CD4-positive, alpha-beta T cell treated with Interferon gamma for 1 hour (primary cell): ENCODE data around the gene CEBPB.
A peak's percentile ranks its signal among the peaks of the same experiment; 100 is the strongest.

Source experiments
- DNase-seq: peaks from one replicate; pipeline ENCODE4 v3.0.0-alpha.2; 2020

CEBPB gene

GRCh38 chr20:50214226-50215024 is 23.8 kb downstream of the CEBPB start:
- no peak for DNase-seq

GRCh38 chr20:50215101-50215690 is 24.6 kb downstream of the CEBPB start:
- DNase-seq = no peak

GRCh38 chr20:50215926-50216325 is 25.3 kb downstream of the CEBPB start:
- DNase-seq = no peak

GRCh38 chr20:50216543-50217206 is 26.0 kb downstream of the CEBPB start:
- DNase-seq = no peak

GRCh38 chr20:50217207-50217949 is 26.7 kb downstream of the CEBPB start:
- DNase-seq = no peak

GRCh38 chr20:50218987-50219435 is 28.4 kb downstream of the CEBPB start:
- DNase-seq = no peak

GRCh38 chr20:50219600-50219999 is 29.0 kb downstream of the CEBPB start:
- DNase-seq = no peak

- DNase-seq = no peak
Observed at GRCh38 chr20:50220093-50220893, 29.7 kb downstream of the CEBPB start.

- no peak for DNase-seq
Observed at GRCh38 chr20:50220894-50221365, 30.3 kb downstream of the CEBPB start.

GRCh38 chr20:50221501-50222308 is 31.1 kb downstream of the CEBPB start:
- peak; percentile 62 for DNase-seq

- no peak for DNase-seq
Observed at GRCh38 chr20:50222309-50223038, 31.8 kb downstream of the CEBPB start.

- no peak for DNase-seq
Observed at GRCh38 chr20:50223039-50224005, 32.7 kb downstream of the CEBPB start.

GRCh38 chr20:50224052-50224451 is 33.4 kb downstream of the CEBPB start:
- DNase-seq = no peak

- peak; percentile 11 for DNase-seq
Observed at GRCh38 chr20:50224531-50225255, 34.1 kb downstream of the CEBPB start.

GRCh38 chr20:50226093-50226974 is 35.7 kb downstream of the CEBPB start:
- DNase-seq = peak; percentile 45

- no peak for DNase-seq
Observed at GRCh38 chr20:50227506-50227905, 36.9 kb downstream of the CEBPB start.

GRCh38 chr20:50229156-50229607 is 38.6 kb downstream of the CEBPB start:
- no peak for DNase-seq
